Common myeloid progenitor, CD34-positive (primary cell): ENCODE results near the gene PDE12.
A peak's percentile ranks its signal among the peaks of the same experiment; 100 is the strongest.

ENCODE experiments used
- CTCF ChIA-PET: fragments of 350-600 bp; sonication (Branson Sonifier 250); formaldehyde crosslinking; loops from one replicate; lab custom pipeline; 2021; ENCODE audit warnings: antibody characterized with exemption; lab: Charles Lee
- POLR2A ChIA-PET: fragments of 350-600 bp; sonication (Branson Sonifier 250); formaldehyde crosslinking; loops from one replicate; lab custom pipeline; 2021; ENCODE audit warnings: antibody characterized with exemption; lab: Charles Lee
- DNase-seq, 3 donors: peaks; one replicate each; pipeline versions ENCODE4 v3.0.0 to v3.0.0-alpha.2; 2013
- H3K27ac ChIP-seq, 2 experiments: 1 replicate in 1 of 2; 2 replicates in 1 of 2; pipeline ENCODE4 v1.7.0; 2013; ENCODE audit warnings: inconsistent platforms in 2 of 2, low read length in 2 of 2, mild to moderate bottlenecking in 2 of 2, low read depth in 1 of 2, moderate library complexity in 1 of 2; ENCODE audit not compliant: severe bottlenecking in 2 of 2, insufficient read depth in 1 of 2, poor library complexity in 1 of 2
- H3K27me3 ChIP-seq, 5 experiments: replicated peaks in 2 of 5; 1 replicate in 3 of 5; 2 replicates in 2 of 5; pipeline versions ENCODE4 v1.6.1 to v1.7.0; 2013; ENCODE audit warnings: low read length in 4 of 5, mild to moderate bottlenecking in 2 of 5, moderate library complexity in 2 of 5, inconsistent platforms in 1 of 5; ENCODE audit not compliant: insufficient read depth in 5 of 5, control insufficient read depth in 4 of 5
- H3K36me3 ChIP-seq, 4 experiments: 1 replicate in 2 of 4; 2 replicates in 2 of 4; pipeline versions ENCODE4 v1.6.1 to v1.7.0; 2013; ENCODE audit warnings: low read length in 3 of 4, control low read depth in 1 of 4, mild to moderate bottlenecking in 1 of 4; ENCODE audit not compliant: control insufficient read depth in 4 of 4, insufficient read depth in 4 of 4
- H3K4me1 ChIP-seq, 4 experiments: 1 replicate in 3 of 4; 2 replicates in 1 of 4; pipeline versions ENCODE4 v1.6.1 to v1.7.1; 2013; ENCODE audit warnings: low read length in 3 of 4, mild to moderate bottlenecking in 3 of 4, control low read depth in 1 of 4, inconsistent platforms in 1 of 4, moderate library complexity in 1 of 4; ENCODE audit not compliant: control insufficient read depth in 4 of 4, insufficient read depth in 4 of 4; ENCODE audit errors: control extremely low read depth in 1 of 4
- H3K4me3 ChIP-seq, 7 experiments: 1 replicate in 4 of 7; 2 replicates in 3 of 7; pipeline versions ENCODE4 v1.5.1 to v1.7.0; 2013; ENCODE audit warnings: mild to moderate bottlenecking in 7 of 7, low read length in 6 of 7, moderate library complexity in 6 of 7, inconsistent platforms in 2 of 7, low read depth in 2 of 7, control low read depth in 1 of 7; ENCODE audit not compliant: insufficient read depth in 4 of 7, control insufficient read depth in 1 of 7; ENCODE audit errors: extremely low read depth in 1 of 7
- H3K9me3 ChIP-seq, 5 experiments: 1 replicate in 4 of 5; 2 replicates in 1 of 5; pipeline versions ENCODE4 v1.6.1 to v1.7.1; 2013; ENCODE audit warnings: low read length in 4 of 5, mild to moderate bottlenecking in 2 of 5, inconsistent platforms in 1 of 5, low read depth in 1 of 5, moderate library complexity in 1 of 5; ENCODE audit not compliant: control insufficient read depth in 4 of 5, insufficient read depth in 2 of 5; ENCODE audit errors: control extremely low read depth in 1 of 5
- WGBS: methylation state at CpG from one replicate; pipeline ENCODE4 v1.1.5; 2013; ENCODE audit not compliant: insufficient coverage; 5-methylcytosine and 5-hydroxymethylcytosine counted together

Gene PDE12

DNA sequence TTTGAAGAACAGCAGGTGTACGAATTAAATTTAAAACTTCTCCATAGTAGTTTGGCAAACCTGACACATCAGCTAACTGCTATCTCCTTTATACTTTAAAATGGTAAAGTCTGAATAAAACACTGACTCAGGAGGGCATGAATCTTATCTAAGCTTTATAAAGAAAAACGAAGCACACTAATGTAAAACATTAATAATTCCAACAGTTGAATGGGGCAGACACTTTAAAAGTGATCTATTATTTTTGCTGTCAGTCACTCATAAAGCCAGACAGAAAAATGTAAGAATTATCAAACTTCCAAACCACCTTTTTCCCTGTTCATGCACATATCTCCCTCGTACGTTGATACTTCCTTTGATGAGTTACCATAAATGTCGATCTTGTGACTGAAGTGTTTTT is 38.5 kb downstream of the PDE12 start:
- WGBS = 78% methylated on average over 4 of the region's 5 CpGs
- H3K27me3 ChIP-seq = no peaks in the 10 kb centered on the region
- H3K27ac ChIP-seq = peak overlapping the region in 1 of 2 experiments; percentile 46
- no peak for DNase-seq
- ChIA-PET CTCF (interaction anchor here (1.1 kb wide), 1 partner anchor 11 kb away, joined by 3 read pairs; no protein-coding TSS in a partner anchor), POLR2A (no interaction called here)
- peaks cover 0 to 6% (median 3%) of the 10 kb centered on the region in 4 experiments for H3K36me3 ChIP-seq
- peak overlapping the region in 1 of 7 experiments; percentile 100 for H3K4me3 ChIP-seq
- H3K9me3 ChIP-seq = no peaks in the 10 kb centered on the region
- peaks cover 20 to 35% (median 26%) of the 10 kb centered on the region in 4 experiments for H3K4me1 ChIP-seq

DNA sequence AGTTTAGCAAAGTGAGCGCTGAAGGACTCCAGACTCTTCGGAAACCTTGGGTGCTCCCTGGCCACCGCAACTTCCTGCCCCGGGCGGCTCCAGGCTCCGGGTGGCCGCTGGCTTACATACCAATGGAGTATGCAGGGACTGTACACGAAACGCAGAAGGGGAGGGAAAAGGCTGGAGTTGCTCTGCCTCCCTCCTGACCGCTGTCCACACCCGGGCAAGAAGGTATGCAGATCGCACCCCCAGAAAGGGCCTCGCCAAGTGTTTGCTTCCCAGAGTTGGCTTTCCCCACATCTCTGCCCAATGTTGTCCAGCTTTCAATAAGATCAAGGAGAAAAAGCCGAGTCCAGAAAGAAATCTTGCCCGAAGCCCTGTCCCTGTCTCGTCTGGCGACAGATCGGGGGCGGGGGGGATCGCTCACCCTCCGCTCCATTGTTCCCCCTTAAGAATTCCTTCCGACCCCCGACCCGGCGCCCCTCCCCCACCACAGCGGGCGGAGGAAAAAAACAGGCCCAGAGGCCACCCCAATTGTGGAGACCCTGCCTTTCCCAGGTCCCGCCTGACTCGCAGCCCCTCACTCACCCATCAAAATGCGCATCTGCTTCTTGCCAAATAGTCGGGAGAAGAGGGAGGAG is 40.5 kb downstream of the PDE12 start:
- H3K36me3 ChIP-seq = peaks cover 1 to 4% (median 2%) of the 10 kb centered on the region in 4 experiments
- H3K27ac ChIP-seq = peak overlapping the region; percentile 94 to 98
- peaks cover 20 to 35% (median 27%) of the 10 kb centered on the region in 4 experiments for H3K4me1 ChIP-seq
- H3K4me3 ChIP-seq = peak overlapping the region; percentile 84 to 100 (median 96)
- no peaks in the 10 kb centered on the region for H3K9me3 ChIP-seq
- H3K27me3 ChIP-seq = no peaks in the 10 kb centered on the region
- WGBS = 0% methylated on average over 27 of the region's 31 CpGs
- CTCF ChIA-PET = interaction anchor here (1.1 to 2.5 kb wide), 6 partner anchors 10 to 39 kb away, joined by 3 to 11 read pairs (median 5); no protein-coding TSS in a partner anchor
- DNase-seq = peak; percentile 64 to 80 (median 71)
- POLR2A ChIA-PET = interaction anchor here (0.6 to 3.1 kb wide), 11 partner anchors 10 to 582 kb away, joined by 3 to 13 read pairs (median 3); partner anchors contain the start of genes DENND6A and PDE12

DNA sequence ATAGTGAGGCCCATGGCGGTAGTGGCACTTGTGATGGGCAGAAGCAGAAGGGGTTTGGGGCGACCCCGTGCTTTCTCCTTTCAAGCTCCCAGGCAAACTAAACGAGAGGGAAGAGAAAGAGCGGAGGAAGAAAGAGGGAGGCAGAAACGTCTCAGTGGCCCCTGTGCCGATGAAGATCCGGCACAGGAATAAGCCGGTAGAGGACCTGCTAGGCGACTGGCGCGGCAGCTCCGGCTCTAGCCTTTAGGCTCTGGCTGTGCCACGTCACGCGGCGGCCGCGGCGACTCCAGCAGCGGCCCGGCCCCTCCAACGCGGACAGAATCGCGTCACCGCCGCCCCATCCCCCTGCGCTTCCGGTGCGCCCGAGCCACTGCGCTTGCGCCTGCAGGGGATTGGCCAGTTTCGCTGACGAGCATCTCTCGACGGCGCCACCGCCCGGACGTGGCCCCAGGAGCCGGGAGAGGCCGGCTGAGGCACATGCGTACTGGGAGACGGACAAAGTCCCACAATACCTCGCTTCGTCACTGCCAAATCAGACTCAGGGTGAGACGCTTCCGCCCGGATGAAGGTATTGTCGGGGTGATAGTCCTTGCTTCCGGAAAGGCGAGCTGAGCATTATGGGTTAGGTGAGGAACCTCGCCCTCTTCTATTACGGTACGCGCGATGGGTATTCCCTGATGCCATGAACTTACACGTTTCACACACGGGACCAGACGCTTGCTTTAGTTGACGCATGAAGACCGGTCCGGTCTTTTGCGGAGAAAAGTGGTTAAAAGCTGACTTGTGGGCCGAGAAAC is 41.3 kb downstream of the PDE12 start, which contains the start of gene ARF4:
Gene ARF4 (minus strand): TSS at position 218 of the 797 bp plus-strand sequence. CDS start 204 bp downstream, at position 14.
- H3K27me3 ChIP-seq = no peaks in the 10 kb centered on the region
- peaks cover 20 to 35% (median 27%) of the 10 kb centered on the region in 4 experiments for H3K4me1 ChIP-seq
- POLR2A ChIA-PET = interaction anchor here (0.7 to 3.1 kb wide), 8 partner anchors 11 to 158 kb away, joined by 3 to 13 read pairs (median 4); partner anchors contain the start of genes DENND6A, PDE12 and SLMAP
- peak; percentile 99 to 100 (median 99) for DNase-seq
- CTCF ChIA-PET = interaction anchor here (0.6 to 2.5 kb wide), 6 partner anchors 11 to 297 kb away, joined by 3 to 6 read pairs (median 4); no protein-coding TSS in a partner anchor
- peaks cover 0 to 4% (median 2%) of the 10 kb centered on the region in 4 experiments for H3K36me3 ChIP-seq
- peak within 1 kb of the TSS; percentile 94 to 98 for H3K27ac ChIP-seq
- peak within 1 kb of the TSS; percentile 84 to 100 (median 96) for H3K4me3 ChIP-seq
- no peaks in the 10 kb centered on the region for H3K9me3 ChIP-seq
- under 1% methylated on average over 60 of the region's 67 CpGs for WGBS

DNA sequence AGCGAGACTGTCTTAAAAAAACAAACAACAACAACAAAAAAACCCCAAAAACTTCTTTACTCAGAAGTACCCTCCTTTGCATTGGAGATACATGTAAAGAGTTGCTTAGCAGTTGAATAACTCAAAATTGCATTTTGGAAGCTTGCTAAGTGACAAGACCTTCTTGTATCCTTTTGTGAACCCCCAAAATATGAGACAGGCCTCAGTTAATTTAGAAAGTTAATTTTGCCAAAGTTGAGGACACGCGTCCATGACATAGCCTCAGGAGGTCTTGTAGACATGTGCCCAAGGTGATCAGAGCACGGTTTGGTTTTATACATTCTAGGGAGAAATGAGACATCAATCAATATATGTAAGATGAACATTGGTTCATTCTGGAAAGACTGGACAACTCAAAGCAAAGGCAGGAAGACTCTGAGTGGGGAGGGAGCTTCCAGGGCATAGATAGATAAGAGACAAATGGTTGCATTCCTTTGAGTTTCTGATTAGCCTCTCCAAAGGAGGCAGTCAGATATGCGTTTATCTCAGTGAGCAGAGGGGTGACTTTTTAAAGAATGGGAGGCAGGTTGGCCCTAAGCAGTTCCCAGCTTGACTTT is 42.8 kb downstream of the PDE12 start:
- peak in 2 of 3 donors; percentile 17 to 45 for DNase-seq

DNA sequence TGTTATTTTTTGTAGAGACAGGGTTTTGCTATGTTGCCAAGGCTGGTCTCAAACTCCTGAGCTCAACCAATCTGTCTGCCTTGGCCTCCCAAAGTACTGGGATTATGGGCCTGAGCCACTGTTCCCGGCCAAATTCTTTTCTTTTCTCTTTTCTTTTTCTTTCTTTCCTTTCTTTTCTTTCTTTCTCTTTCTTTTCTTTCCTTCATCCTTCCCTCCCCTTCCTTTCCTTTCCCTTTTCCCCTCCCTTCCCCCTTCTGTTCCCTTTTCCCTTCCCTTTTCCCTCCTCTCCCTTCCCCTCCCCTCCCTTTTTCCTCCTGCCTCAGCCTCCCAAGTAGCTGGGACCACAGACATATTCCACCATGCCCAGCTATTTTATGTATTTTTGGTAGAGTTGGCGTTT is 44.1 kb downstream of the PDE12 start:
- CTCF ChIA-PET = no interaction called here

More for the DNA sequence above, 42.8 kb downstream of the PDE12 start:
- ChIA-PET CTCF (no interaction called here), POLR2A (no interaction called here)
- 84% methylated on average over 3 of the region's 5 CpGs for WGBS
- Histone ChIP-seq H3K9me3 (no peaks in the 10 kb centered on the region), H3K27me3 (no peaks in the 10 kb centered on the region), H3K27ac (peak overlapping the region; percentile 94 to 98), H3K36me3 (peaks cover 0 to 4% (median under 1%) of the 10 kb centered on the region in 4 experiments), H3K4me3 (peak overlapping the region in 6 of 7 experiments; percentile 67 to 100 (median 84)), H3K4me1 (peaks cover 20 to 35% (median 25%) of the 10 kb centered on the region in 4 experiments)

DNA sequence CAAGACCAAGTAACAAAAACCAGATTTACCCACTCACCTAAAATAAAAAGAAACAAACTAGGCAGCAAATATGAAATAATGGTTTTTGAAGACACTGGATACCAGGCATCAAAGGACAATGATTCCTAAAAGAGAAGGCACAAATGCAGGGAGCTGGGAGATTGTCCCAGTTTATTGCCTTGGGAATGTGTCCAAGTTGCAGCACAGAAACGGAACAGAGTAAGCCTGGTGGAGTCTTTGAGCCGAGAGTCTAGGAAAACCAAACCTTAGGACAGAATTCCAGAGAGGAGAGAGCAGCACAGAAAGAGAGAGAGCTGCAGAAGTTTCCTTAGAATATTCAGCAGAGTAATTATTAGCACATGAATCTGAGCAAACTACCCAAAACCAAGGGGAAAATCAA is 48.9 kb downstream of the PDE12 start:
- DNase-seq = no peak
- Histone ChIP-seq H3K4me1 (no peaks in the 10 kb centered on the region), H3K4me3 (no peak overlapping the region), H3K9me3 (peaks cover 0 to 22% (median 2%) of the 10 kb centered on the region in 5 experiments), H3K36me3 (peaks cover 0 to 21% (median 1%) of the 10 kb centered on the region in 4 experiments), H3K27me3 (no peaks in the 10 kb centered on the region), H3K27ac (no peak overlapping the region)
- WGBS = 92% methylated on average over 2 of the region's 2 CpGs
- ChIA-PET CTCF (interaction anchor here (0.5 kb wide), 1 partner anchor 103 kb away, joined by 3 read pairs; no protein-coding TSS in a partner anchor), POLR2A (no interaction called here)

More for the DNA sequence above, 44.1 kb downstream of the PDE12 start:
- Histone ChIP-seq H3K9me3 (peaks cover 0 to 5% (median 0%) of the 10 kb centered on the region in 5 experiments), H3K4me1 (peaks cover 13 to 29% (median 19%) of the 10 kb centered on the region in 4 experiments), H3K27ac (no peak overlapping the region), H3K36me3 (peaks cover 0 to 8% (median under 1%) of the 10 kb centered on the region in 4 experiments), H3K4me3 (no peak overlapping the region), H3K27me3 (no peaks in the 10 kb centered on the region)
- POLR2A ChIA-PET = no interaction called here
- DNase-seq = no peak
- WGBS = 100% methylated on average over 1 of the region's 2 CpGs
